ENCODE results near the gene CCT8.

The CCT8 gene
- total RNA-seq = 71.0 to 106 (median 91.6) reads per million in 3 donors

GRCh38 chr21:29073222-29074006 is at the start of gene CCT8:
Gene CCT8, minus strand, starts transcription at chr21:29073648. Its CDS starts 58 bp downstream, at chr21:29073590.
- H3K4me1 ChIP-seq (ENCODE audit: control insufficient read depth, insufficient read depth, low read length, poor library complexity, severe bottlenecking) = peaks cover 21% of the 10 kb centered on the region
- peak within 1 kb of the TSS; percentile 89 for H3K27ac ChIP-seq (ENCODE audit: insufficient read depth, low read length, poor library complexity, severe bottlenecking)
- no peaks in the 10 kb centered on the region for H3K27me3 ChIP-seq (replicated peaks; ENCODE audit: control insufficient read depth, insufficient read depth, low read length, poor library complexity, severe bottlenecking)
- DNase-seq = peak; percentile 97 to 99 (median 98)
- no peaks in the 10 kb centered on the region for H3K9me3 ChIP-seq (ENCODE audit: control insufficient read depth, low read length)
- H3K36me3 ChIP-seq (ENCODE audit: control insufficient read depth, insufficient read depth, low read length) = peaks cover 13% of the 10 kb centered on the region
- H3K4me3 ChIP-seq (ENCODE audit: insufficient read depth, low read depth, low read length, poor library complexity, severe bottlenecking) = peak within 1 kb of the TSS; percentile 90

- DNase-seq = no peak
- no peak overlapping the region for H3K4me3 ChIP-seq (ENCODE audit: insufficient read depth, low read depth, low read length, poor library complexity, severe bottlenecking)
- no peak overlapping the region for H3K27ac ChIP-seq (ENCODE audit: insufficient read depth, low read length, poor library complexity, severe bottlenecking)
Measured at GRCh38 chr21:29121759-29122158, 48.3 kb upstream of the CCT8 start.

GRCh38 chr21:29117372-29117955 is 44.0 kb upstream of the CCT8 start:
- Histone ChIP-seq H3K27ac (ENCODE audit: insufficient read depth, low read length, poor library complexity, severe bottlenecking) (no peak overlapping the region), H3K27me3 (replicated peaks; ENCODE audit: control insufficient read depth, insufficient read depth, low read length, poor library complexity, severe bottlenecking) (no peaks in the 10 kb centered on the region), H3K9me3 (ENCODE audit: control insufficient read depth, low read length) (no peaks in the 10 kb centered on the region), H3K4me1 (ENCODE audit: control insufficient read depth, insufficient read depth, low read length, poor library complexity, severe bottlenecking) (no peaks in the 10 kb centered on the region), H3K4me3 (ENCODE audit: insufficient read depth, low read depth, low read length, poor library complexity, severe bottlenecking) (no peak overlapping the region), H3K36me3 (ENCODE audit: control insufficient read depth, insufficient read depth, low read length) (no peaks in the 10 kb centered on the region)
- DNase-seq = no peak

More at GRCh38 chr21:29121759-29122158, 48.3 kb upstream of the CCT8 start:
- H3K9me3 ChIP-seq (ENCODE audit: control insufficient read depth, low read length) = no peaks in the 10 kb centered on the region
- H3K27me3 ChIP-seq (replicated peaks; ENCODE audit: control insufficient read depth, insufficient read depth, low read length, poor library complexity, severe bottlenecking) = no peaks in the 10 kb centered on the region
- H3K36me3 ChIP-seq (ENCODE audit: control insufficient read depth, insufficient read depth, low read length) = no peaks in the 10 kb centered on the region
- H3K4me1 ChIP-seq (ENCODE audit: control insufficient read depth, insufficient read depth, low read length, poor library complexity, severe bottlenecking) = no peaks in the 10 kb centered on the region

GRCh38 chr21:29115899-29116298 is 42.5 kb upstream of the CCT8 start:
- Histone ChIP-seq H3K27ac (ENCODE audit: insufficient read depth, low read length, poor library complexity, severe bottlenecking) (no peak overlapping the region), H3K9me3 (ENCODE audit: control insufficient read depth, low read length) (no peaks in the 10 kb centered on the region), H3K36me3 (ENCODE audit: control insufficient read depth, insufficient read depth, low read length) (no peaks in the 10 kb centered on the region)

GRCh38 chr21:29114765-29115500 is 41.5 kb upstream of the CCT8 start:
- DNase-seq = no peak

More at GRCh38 chr21:29115899-29116298, 42.5 kb upstream of the CCT8 start:
- no peak for DNase-seq
- Histone ChIP-seq H3K4me3 (ENCODE audit: insufficient read depth, low read depth, low read length, poor library complexity, severe bottlenecking) (no peak overlapping the region), H3K27me3 (replicated peaks; ENCODE audit: control insufficient read depth, insufficient read depth, low read length, poor library complexity, severe bottlenecking) (no peaks in the 10 kb centered on the region), H3K4me1 (ENCODE audit: control insufficient read depth, insufficient read depth, low read length, poor library complexity, severe bottlenecking) (no peaks in the 10 kb centered on the region)

GRCh38 chr21:29105218-29105617 is 31.8 kb upstream of the CCT8 start:
- Histone ChIP-seq H3K36me3 (ENCODE audit: control insufficient read depth, insufficient read depth, low read length) (peaks cover 3% of the 10 kb centered on the region), H3K27me3 (replicated peaks; ENCODE audit: control insufficient read depth, insufficient read depth, low read length, poor library complexity, severe bottlenecking) (no peaks in the 10 kb centered on the region), H3K27ac (ENCODE audit: insufficient read depth, low read length, poor library complexity, severe bottlenecking) (no peak overlapping the region), H3K9me3 (ENCODE audit: control insufficient read depth, low read length) (no peaks in the 10 kb centered on the region), H3K4me1 (ENCODE audit: control insufficient read depth, insufficient read depth, low read length, poor library complexity, severe bottlenecking) (no peaks in the 10 kb centered on the region), H3K4me3 (ENCODE audit: insufficient read depth, low read depth, low read length, poor library complexity, severe bottlenecking) (no peak overlapping the region)
- DNase-seq = no peak

More at GRCh38 chr21:29114765-29115500, 41.5 kb upstream of the CCT8 start:
- no peaks in the 10 kb centered on the region for H3K27me3 ChIP-seq (replicated peaks; ENCODE audit: control insufficient read depth, insufficient read depth, low read length, poor library complexity, severe bottlenecking)
- H3K4me3 ChIP-seq (ENCODE audit: insufficient read depth, low read depth, low read length, poor library complexity, severe bottlenecking) = no peak overlapping the region
- H3K27ac ChIP-seq (ENCODE audit: insufficient read depth, low read length, poor library complexity, severe bottlenecking) = no peak overlapping the region
- no peaks in the 10 kb centered on the region for H3K36me3 ChIP-seq (ENCODE audit: control insufficient read depth, insufficient read depth, low read length)
- no peaks in the 10 kb centered on the region for H3K9me3 ChIP-seq (ENCODE audit: control insufficient read depth, low read length)
- no peaks in the 10 kb centered on the region for H3K4me1 ChIP-seq (ENCODE audit: control insufficient read depth, insufficient read depth, low read length, poor library complexity, severe bottlenecking)

GRCh38 chr21:29104239-29104708 is 30.8 kb upstream of the CCT8 start:
- peaks cover 3% of the 10 kb centered on the region for H3K36me3 ChIP-seq (ENCODE audit: control insufficient read depth, insufficient read depth, low read length)
- H3K4me3 ChIP-seq (ENCODE audit: insufficient read depth, low read depth, low read length, poor library complexity, severe bottlenecking) = no peak overlapping the region
- no peaks in the 10 kb centered on the region for H3K4me1 ChIP-seq (ENCODE audit: control insufficient read depth, insufficient read depth, low read length, poor library complexity, severe bottlenecking)
- H3K27me3 ChIP-seq (replicated peaks; ENCODE audit: control insufficient read depth, insufficient read depth, low read length, poor library complexity, severe bottlenecking) = no peaks in the 10 kb centered on the region
- H3K27ac ChIP-seq (ENCODE audit: insufficient read depth, low read length, poor library complexity, severe bottlenecking) = no peak overlapping the region
- no peaks in the 10 kb centered on the region for H3K9me3 ChIP-seq (ENCODE audit: control insufficient read depth, low read length)
- no peak for DNase-seq

GRCh38 chr21:29102791-29103257 is 29.4 kb upstream of the CCT8 start:
- DNase-seq = no peak
- peaks cover 3% of the 10 kb centered on the region for H3K36me3 ChIP-seq (ENCODE audit: control insufficient read depth, insufficient read depth, low read length)
- H3K4me1 ChIP-seq (ENCODE audit: control insufficient read depth, insufficient read depth, low read length, poor library complexity, severe bottlenecking) = no peaks in the 10 kb centered on the region
- no peaks in the 10 kb centered on the region for H3K27me3 ChIP-seq (replicated peaks; ENCODE audit: control insufficient read depth, insufficient read depth, low read length, poor library complexity, severe bottlenecking)
- no peak overlapping the region for H3K4me3 ChIP-seq (ENCODE audit: insufficient read depth, low read depth, low read length, poor library complexity, severe bottlenecking)
- no peak overlapping the region for H3K27ac ChIP-seq (ENCODE audit: insufficient read depth, low read length, poor library complexity, severe bottlenecking)
- no peaks in the 10 kb centered on the region for H3K9me3 ChIP-seq (ENCODE audit: control insufficient read depth, low read length)

GRCh38 chr21:29098156-29098555 is 24.7 kb upstream of the CCT8 start:
- Histone ChIP-seq H3K36me3 (ENCODE audit: control insufficient read depth, insufficient read depth, low read length) (peaks cover 3% of the 10 kb centered on the region), H3K4me1 (ENCODE audit: control insufficient read depth, insufficient read depth, low read length, poor library complexity, severe bottlenecking) (no peaks in the 10 kb centered on the region), H3K4me3 (ENCODE audit: insufficient read depth, low read depth, low read length, poor library complexity, severe bottlenecking) (no peak overlapping the region), H3K9me3 (ENCODE audit: control insufficient read depth, low read length) (no peaks in the 10 kb centered on the region), H3K27ac (ENCODE audit: insufficient read depth, low read length, poor library complexity, severe bottlenecking) (no peak overlapping the region), H3K27me3 (replicated peaks; ENCODE audit: control insufficient read depth, insufficient read depth, low read length, poor library complexity, severe bottlenecking) (no peaks in the 10 kb centered on the region)
- no peak for DNase-seq
